GM12864 (cell line): ENCODE results near the gene OXNAD1.

Experiments
- DNase-seq: peaks from one replicate; pipeline ENCODE4 v3.0.0-alpha.2; 2011; ENCODE audit warnings: low read depth
- H3K4me3 ChIP-seq: 2 replicates; pipeline ENCODE4 v1.5.1; 2011; ENCODE audit warnings: mild to moderate bottlenecking, low read depth, low read length, control low read depth
- TF ChIP-seq, protein P1 (sequence below): IDR thresholded peaks from 2 replicates; pipeline ENCODE4 v1.5.1; 2011; ENCODE audit warnings: low read depth, mild to moderate bottlenecking, moderate library complexity, low read length, control low read depth, inconsistent platforms; ENCODE audit errors: missing control alignments

Gene OXNAD1

DNA sequence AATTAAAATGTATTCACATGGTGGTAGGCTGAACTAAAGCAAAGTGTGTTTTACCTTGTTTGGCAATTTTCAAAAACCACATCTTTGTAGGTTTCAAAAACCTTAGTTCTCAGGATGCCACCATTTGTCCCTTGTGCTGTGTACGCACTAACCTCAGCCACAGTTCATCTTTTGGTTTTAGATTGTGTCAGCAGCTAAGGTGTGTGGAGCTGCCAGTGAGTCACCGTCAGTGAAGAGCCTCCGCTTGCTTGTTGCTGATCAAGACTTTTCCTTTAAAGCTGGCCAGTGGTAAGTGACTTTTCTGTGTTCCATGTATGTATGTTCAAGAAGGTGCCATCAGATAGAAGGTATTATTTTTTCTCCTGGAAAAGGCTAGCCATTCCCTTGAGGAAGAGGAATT is 21.1 kb downstream of the OXNAD1 start:
- TF ChIP-seq, protein P1, sequence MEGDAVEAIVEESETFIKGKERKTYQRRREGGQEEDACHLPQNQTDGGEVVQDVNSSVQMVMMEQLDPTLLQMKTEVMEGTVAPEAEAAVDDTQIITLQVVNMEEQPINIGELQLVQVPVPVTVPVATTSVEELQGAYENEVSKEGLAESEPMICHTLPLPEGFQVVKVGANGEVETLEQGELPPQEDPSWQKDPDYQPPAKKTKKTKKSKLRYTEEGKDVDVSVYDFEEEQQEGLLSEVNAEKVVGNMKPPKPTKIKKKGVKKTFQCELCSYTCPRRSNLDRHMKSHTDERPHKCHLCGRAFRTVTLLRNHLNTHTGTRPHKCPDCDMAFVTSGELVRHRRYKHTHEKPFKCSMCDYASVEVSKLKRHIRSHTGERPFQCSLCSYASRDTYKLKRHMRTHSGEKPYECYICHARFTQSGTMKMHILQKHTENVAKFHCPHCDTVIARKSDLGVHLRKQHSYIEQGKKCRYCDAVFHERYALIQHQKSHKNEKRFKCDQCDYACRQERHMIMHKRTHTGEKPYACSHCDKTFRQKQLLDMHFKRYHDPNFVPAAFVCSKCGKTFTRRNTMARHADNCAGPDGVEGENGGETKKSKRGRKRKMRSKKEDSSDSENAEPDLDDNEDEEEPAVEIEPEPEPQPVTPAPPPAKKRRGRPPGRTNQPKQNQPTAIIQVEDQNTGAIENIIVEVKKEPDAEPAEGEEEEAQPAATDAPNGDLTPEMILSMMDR: no peak
- no peak overlapping the region; the same call in 1 of the 2 replicates for H3K4me3 ChIP-seq
- DNase-seq: no peak

DNA sequence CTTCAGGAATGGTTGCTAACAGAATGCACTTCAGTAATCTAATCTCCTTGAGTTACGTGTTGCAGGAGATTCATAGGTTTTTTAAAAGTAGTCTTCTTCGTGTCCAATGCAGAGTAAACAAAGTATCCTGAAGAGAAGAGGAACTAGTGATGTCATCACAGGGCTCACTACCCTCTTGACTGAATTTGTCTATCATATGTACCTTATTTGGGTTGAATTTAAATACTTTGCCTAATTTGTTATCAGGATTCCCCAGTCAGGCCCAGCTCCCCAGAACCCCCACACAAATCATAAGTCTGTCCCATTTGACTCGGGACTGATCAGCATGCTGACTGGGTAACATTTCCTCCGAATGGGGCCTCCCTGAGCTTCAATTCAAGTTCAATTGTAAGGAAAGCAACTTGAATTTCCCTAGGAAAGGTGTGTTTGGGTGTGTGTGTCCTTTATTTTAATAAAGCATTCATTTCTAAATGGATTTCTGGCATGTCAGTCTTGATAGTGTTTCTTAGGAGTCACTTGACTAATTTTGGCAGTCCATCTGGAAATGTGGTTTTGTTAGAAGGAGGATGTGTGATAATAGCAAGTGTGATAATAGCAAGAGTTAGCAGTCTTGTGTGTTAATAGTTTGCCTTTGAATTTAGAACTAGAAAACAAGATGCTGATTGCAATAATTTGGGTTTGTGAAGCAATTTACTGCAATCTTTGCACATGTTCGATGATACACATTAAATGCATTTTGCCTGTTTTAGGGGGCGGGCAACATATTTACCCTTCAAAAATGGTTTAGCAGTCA is 21.9 kb downstream of the OXNAD1 start:
- no peak for DNase-seq
- H3K4me3 ChIP-seq: no peak overlapping the region; the same call in 1 of the 2 replicates
- TF ChIP-seq, protein P1: no peak

DNA sequence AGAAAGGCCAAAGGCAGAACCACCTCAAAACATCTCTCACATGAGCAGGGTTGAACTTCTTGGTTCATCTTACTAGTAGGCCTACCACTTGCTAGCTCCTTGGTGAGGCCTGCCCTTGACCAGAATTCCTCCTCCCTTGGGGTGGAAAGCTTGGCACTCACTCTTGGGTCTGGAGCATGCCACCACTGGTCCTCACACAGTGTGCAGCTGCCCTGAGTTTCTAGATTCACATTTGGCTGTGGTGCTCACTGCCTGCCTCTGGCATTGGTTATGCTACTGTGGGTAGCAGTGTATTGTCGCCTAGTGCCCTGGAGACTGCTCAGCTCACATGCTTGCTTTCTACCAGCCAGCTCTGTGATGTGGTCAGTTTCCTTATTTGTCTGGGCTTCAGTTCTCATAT is 23.7 kb downstream of the OXNAD1 start:
- H3K4me3 ChIP-seq: no peak overlapping the region
- no peak for DNase-seq
- TF ChIP-seq, protein P1: no peak

DNA sequence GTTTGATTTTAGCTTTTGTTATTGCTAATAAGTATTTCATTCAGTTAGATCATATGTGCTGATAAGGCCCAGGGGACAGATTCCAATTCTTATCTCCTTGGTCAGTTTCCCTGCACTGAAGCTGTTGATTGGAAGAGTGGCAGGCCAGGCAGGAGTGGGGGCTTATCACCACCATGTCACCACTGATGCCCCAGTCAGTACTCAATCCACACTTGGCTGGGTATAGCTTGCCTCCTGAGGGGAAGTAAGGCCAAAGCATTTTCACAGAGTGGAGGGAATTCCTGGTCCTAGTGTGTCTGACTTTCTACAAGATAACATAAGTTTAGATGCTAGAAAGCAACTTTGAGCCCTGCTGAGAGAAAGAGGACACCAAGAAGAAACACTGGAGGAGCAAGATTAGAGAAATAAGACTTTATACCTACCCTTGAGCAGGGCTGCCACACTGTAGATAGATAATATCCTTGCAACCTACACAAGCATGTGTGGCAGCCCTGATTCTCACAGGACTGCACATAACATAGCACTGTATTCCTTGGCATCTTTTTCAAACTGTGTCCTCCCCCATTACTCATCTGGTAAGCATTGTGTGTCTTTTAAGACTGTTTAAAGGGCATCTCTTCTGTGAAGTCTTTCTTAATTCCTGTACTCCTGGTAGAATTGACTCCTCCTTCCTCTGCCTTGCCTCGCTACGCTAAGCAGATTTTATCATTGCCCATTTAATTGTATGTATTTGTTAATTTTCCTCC is 24.3 kb downstream of the OXNAD1 start:
- TF ChIP-seq, protein P1: no peak
- H3K4me3 ChIP-seq: no peak overlapping the region
- no peak for DNase-seq

DNA sequence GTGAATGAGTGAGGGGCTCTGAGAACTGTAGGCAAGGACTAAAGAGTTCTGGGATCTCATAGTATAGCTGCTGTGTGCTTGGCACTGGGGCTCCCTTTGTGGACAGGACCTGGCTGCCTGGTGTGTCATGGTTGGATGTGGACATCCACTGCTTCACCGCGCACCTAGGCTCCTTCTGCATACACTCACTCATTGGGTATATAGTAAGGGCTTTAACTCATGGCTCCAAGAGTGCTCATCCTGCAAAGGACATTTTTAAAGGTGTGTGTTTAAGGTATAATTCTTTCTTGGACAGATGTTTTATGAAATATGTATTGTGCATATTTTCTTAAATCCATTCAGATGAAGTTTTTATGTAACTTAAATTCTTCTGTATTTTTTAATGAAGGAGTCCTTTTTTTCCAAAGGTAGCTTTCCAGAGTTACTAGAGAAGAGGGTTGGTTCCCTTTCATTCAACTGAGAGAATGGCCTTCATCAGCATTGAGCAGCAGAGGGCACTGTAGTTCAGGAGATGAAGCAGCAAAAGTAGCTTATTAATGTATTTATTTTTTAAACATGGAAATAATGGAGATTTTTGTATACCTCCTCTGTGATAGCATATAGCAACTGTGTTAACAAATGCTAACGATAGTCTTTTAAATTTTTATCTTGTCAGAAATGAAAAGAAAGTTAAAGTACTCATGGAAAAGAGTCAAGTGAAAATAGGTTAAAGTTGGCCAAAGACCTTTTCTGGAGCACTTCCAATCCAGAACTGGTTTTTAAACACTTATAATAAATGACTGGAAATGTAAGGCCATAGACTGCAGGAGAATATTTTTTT is 25.2 kb downstream of the OXNAD1 start:
- no peak overlapping the region for H3K4me3 ChIP-seq
- DNase-seq: no peak
- TF ChIP-seq, protein P1: peak; percentile 68

DNA sequence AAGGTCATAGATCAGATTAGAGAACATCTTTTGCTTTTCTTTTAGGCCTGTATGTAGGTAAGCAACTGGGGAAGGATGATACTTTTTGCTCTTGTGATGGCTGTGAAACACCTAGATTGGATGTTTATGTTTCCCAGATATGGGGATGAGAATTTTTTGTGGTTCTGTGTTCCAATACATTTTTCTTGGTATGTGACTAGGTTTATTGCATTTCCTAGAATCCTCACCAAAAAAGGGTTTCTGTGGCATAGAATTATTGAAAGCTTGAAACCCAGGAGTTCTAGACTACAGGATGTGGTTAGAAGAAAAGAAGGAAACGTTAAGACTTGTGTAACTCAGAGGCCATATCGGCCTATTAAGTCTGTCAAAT is 25.8 kb downstream of the OXNAD1 start:
- no peak overlapping the region for H3K4me3 ChIP-seq
- no peak for DNase-seq
- TF ChIP-seq, protein P1: no peak
